Neural progenitor cell (in vitro differentiated cells): Measurements from ENCODE around the gene DYSF.

ENCODE experiments used
- EZH2 ChIP-seq: fragments of 200-600 bp; sonication (generic); IDR thresholded peaks from 2 replicates; pipeline ENCODE4 v1.6.1; 2017; ENCODE audit warnings: antibody characterized with exemption, mild to moderate bottlenecking, moderate library complexity
- EZH2phosphoT487 ChIP-seq: fragments of 200-600 bp; sonication (generic); IDR thresholded peaks from 2 replicates; pipeline ENCODE4 v1.6.1; 2017; ENCODE audit warnings: antibody characterized with exemption
- TF ChIP-seq, protein P1 (sequence below): fragments of 200-600 bp; sonication (generic); IDR thresholded peaks from 2 replicates; pipeline ENCODE4 v1.5.1; 2017; ENCODE audit warnings: antibody characterized with exemption, mild to moderate bottlenecking

DNA sequence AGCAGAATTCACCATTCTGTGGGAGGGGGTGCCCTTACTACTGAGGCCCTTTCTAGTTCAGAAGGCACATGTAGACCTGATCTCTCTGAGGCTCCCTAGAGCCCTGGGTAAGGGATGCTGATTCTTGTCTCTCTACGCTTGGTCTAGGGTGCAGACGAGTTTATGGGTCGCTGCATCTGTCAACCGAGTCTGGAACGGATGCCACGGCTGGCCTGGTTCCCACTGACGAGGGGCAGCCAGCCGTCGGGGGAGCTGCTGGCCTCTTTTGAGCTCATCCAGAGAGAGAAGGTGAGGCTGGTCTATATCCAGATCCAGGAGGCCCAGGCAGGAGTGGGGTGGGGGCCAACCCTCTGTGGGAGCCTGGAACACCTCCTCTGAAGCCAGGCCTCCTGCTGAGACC, 147.2 kb downstream of the DYSF start:
- TF ChIP-seq, protein P1, sequence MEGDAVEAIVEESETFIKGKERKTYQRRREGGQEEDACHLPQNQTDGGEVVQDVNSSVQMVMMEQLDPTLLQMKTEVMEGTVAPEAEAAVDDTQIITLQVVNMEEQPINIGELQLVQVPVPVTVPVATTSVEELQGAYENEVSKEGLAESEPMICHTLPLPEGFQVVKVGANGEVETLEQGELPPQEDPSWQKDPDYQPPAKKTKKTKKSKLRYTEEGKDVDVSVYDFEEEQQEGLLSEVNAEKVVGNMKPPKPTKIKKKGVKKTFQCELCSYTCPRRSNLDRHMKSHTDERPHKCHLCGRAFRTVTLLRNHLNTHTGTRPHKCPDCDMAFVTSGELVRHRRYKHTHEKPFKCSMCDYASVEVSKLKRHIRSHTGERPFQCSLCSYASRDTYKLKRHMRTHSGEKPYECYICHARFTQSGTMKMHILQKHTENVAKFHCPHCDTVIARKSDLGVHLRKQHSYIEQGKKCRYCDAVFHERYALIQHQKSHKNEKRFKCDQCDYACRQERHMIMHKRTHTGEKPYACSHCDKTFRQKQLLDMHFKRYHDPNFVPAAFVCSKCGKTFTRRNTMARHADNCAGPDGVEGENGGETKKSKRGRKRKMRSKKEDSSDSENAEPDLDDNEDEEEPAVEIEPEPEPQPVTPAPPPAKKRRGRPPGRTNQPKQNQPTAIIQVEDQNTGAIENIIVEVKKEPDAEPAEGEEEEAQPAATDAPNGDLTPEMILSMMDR = no peak
- TF ChIP-seq EZH2phosphoT487 (no peak), EZH2 (no peak)
